NCI-H2196 (cell line): ENCODE measurements around the gene ZNF593OS.
A peak's percentile ranks its signal among the peaks of the same experiment; 100 is the strongest.

Source experiments
- DNase-seq: peaks from one replicate; lab custom pipeline; 2025; ENCODE audit not compliant: unreplicated experiment; lab: John Stamatoyannopoulos, UW

Gene ZNF593OS

DNA sequence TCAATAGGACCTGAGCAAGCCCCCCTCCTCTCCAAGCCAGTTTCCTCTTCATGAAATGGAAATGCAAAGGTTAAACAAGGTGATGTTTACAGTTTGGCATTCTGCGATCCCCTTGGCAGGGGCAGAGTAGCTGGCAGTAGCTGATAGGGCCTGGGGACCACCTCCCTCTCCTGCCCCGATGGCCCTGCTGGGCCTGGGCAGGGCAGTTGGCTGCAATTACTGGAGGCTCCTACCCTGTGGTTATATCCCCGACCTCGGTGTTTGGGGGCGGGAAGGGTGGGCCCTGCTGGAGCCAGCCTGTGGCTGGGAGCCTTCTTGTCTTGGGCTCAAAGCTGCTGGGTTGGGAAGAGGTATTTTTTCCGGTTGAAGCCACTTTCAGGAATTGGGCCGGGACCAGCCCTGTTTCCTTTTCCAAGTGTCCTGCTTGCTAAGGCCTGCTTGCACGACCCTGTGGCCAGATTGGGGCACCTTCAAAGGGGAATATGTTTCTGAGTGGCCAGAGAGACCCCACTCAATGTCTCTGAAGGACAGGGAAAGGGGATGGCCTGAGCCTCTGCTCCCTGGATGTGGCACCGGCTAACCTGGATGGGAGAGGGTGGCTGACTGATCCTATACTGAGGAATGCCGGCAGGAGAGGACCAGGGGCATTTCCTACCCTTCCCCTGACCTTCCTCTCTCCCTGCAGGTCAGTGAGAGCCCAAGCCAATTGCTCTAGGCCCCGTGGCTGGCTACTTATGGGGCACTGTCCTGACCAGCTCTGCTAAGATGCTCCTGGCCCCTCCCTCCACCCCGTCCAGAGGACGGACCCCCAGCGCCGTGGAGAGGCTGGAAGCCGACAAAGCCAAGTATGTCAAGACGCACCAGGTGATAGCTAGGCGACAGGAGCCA lies 10.9 kb downstream of the ZNF593OS start:
- DNase-seq, result no peak

DNA sequence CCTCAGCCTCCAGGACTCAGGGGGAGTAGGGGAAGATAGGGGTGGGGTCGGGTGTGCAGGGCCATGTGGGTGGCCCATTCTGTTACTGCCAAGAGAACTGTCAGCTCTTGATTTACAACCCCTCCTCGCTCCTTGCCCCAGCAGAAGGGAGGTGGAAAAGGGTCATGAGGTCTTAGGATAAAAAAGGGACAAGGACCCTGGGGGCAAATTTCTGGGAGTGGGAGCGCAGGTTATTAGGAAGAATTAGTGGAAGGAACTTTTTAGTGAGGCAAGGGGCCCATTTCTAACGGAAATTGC lies 11.9 kb downstream of the ZNF593OS start:
- no peak for DNase-seq

GRCh38 chr1:26158908-26159742 lies 12.5 kb downstream of the ZNF593OS start, which contains the start of gene FAM110D:
FAM110D (plus strand) TSS chr1:26159079; CDS start chr1:26161292, 2,213 bp downstream.
- no peak for DNase-seq

DNA sequence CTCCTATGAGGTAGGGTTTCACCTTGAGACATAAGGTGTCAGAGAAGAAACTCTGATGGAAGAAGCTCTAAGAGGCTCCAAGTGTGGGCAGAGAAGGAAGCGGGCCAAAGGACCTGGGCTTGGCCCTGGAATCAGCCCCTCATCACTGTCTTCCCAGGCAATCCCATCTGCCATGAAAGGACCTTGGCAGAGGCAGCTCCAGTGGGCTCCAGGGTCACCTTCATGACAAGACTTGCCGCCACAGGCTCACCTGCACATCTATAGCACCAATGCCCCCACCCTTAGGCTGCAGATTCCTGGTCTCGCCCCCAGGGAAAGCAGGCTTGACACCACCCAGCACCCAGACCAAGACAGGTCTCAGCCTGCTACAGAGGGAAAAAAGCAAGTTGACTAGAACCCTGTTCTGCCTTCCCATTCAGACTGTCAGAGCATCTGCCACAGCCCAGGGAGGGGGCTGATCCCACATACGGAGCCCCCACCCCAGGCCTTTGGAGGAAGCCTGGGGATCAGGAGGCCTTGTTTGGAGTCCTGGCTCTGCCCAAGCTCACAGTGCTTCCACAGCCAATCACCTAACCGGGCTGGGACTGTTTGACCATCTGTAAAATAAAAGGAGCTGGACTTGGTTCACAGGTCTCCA lies 13.2 kb downstream of the ZNF593OS start:
- no peak for DNase-seq

GRCh38 chr1:26156285-26157038 lies 15.2 kb downstream of the ZNF593OS start:
- DNase-seq, result no peak

GRCh38 chr1:26155370-26156284 lies 16.0 kb downstream of the ZNF593OS start:
- DNase-seq, result no peak

GRCh38 chr1:26154750-26155149 lies 16.9 kb downstream of the ZNF593OS start:
- no peak for DNase-seq

GRCh38 chr1:26153966-26154532 lies 17.6 kb downstream of the ZNF593OS start:
- DNase-seq, result no peak

GRCh38 chr1:26148887-26149286 lies 22.7 kb downstream of the ZNF593OS start:
- no peak for DNase-seq

- no peak for DNase-seq
Measured at GRCh38 chr1:26145960-26146294, 25.7 kb downstream of the ZNF593OS start.

DNA sequence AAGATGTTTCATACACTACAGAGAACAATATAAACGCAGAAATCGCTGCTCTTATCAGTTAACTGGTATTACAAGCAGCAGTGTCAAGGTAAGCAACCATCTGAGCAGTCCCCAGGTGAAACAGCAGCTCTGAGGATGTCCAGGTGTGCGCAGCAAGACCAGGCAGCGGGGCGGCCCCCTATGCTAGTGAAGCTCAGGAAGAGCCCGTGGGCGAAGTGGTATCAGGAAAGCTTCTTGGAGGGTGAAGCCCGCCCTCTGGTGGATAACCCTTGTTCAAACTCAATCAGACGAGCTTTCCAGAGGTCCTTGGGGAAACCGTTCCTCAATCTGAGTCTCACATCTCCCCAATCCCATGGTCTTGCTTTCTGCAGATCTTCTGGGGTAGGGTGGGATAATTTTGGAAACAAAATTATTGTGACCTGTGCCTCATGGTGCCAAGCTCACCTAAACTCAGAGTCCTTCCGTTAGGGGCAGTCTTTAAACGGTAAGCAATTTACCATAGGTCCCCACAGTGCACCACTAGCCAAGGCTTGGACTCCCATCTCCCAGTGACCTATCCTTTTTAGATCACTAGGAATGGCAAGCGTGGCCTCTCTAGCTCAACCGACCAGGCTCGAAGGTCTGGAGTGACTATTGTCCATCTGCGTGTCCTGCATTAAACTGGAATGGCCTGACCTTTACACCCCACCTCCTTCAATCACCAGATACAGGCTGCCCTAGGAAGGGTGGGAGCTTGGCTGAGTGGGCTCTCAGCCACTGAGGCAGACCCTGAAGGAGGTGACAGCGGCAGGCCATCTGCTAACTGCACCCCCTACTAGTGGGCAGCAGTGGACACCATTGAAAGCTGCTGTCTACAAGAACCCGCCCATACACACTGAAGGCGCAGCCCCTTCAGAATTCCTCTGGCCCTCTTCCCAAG lies 26.3 kb downstream of the ZNF593OS start:
- peak; percentile 89 for DNase-seq

- DNase-seq, result no peak
Measured at GRCh38 chr1:26142159-26142558, 29.5 kb downstream of the ZNF593OS start.

DNA sequence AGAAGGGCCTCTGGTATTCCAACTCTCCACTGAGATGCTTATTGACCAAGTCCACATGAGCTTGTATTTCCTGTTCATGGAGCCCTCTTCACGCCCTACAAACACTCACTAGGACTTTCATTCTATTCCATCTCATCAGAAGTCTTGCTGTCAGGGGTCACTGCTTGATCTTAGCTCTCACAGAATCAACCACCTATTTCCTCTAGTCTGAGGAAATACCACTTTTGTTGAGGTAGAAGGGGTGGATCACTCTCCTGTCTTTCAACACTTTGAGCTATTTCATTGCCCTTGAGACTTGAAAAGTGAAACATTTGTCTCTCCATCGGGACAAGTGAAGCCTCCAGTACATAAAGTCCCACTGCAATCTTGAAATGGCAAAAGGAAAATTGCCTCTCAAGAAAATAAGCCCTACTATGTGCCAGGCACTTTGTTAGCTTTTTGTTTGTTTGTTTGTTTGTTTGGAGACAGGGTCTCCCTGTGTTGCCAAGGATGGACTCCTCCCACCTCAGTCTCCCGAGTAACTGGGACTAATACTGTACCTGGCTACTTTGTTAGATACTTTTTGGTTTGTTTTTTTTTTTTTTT lies 32.6 kb downstream of the ZNF593OS start:
- DNase-seq, result no peak

- no peak for DNase-seq
Measured at GRCh38 chr1:26134466-26134865, 37.2 kb downstream of the ZNF593OS start.

- no peak for DNase-seq
Measured at GRCh38 chr1:26132834-26133167, 38.8 kb downstream of the ZNF593OS start.

- peak; percentile 18 for DNase-seq
Measured at GRCh38 chr1:26132128-26132833, 39.4 kb downstream of the ZNF593OS start.

GRCh38 chr1:26130695-26131094 lies 40.9 kb downstream of the ZNF593OS start:
- DNase-seq, result no peak

GRCh38 chr1:26129778-26130177 lies 41.9 kb downstream of the ZNF593OS start:
- no peak for DNase-seq
